ENCODE results near the gene MYLK2.
"Not testable (repeated sequence)": the region's sequence is repeated elsewhere in the genome, so short reads cannot be mapped to it uniquely, and the experiment has no call there.

MYLK2 gene

DNA sequence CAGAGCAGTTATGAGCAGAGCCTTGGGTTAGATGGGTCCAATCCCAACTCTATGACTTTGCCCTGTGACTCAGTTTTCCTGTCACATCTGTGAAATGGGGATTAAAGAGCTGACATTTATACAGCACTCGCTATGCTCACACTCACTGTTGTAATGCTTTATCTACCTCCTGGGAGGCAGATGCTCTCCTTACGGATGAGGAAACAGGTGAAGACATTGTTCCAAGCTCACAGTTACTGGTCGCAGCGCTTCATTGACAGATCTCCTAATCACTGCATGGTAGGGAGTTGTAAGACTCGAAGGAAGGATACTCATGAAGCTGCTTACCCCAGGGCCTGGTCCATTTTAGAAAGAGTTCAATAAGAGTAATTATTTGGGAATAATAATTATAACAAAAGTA, 2.9 kb upstream of the MYLK2 start:
- no peak for DNase-seq

- no peak for DNase-seq
These were observed 1.7 kb upstream of the MYLK2 start for GRCh38 chr20:31817461-31817860.

DNA sequence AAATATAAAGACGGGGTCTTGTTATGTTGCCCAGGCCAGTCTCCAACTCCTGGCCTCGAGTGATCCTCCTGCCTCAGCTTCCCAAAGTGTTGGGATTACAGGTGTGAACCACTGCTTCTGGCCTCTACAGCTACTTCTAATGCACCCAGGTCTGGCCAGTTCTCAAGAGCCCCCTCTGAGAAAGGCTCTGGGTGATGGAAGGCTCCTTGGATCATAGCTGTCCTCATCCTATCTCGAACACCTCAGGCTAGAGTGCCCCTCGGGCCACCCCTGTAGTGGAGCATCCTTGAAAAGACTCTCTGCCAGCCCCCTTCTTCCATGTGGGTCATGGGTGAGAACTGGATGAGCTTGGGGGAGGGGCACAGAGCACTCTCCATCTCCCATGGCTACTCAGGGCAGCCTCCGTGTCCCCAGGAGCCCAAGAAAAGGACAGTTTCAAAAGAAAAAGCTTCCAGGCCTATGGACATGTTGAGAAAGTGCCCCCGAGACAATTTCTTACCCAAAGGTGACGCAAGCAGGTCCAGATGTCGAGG, 714 bp upstream of the MYLK2 start:
- DNase-seq: no peak

DNA sequence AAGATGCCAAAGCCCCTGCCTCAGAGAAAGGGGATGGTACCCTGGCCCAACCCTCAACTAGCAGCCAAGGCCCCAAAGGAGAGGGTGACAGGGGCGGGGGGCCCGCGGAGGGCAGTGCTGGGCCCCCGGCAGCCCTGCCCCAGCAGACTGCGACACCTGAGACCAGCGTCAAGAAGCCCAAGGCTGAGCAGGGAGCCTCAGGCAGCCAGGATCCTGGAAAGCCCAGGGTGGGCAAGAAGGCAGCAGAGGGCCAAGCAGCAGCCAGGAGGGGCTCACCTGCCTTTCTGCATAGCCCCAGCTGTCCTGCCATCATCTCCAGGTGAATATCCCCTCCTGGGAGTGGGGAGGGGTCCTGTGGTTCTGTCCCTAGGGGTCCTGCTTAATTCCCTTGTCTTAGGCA, 1.1 kb downstream of the MYLK2 start:
- DNase-seq: no peak

DNA sequence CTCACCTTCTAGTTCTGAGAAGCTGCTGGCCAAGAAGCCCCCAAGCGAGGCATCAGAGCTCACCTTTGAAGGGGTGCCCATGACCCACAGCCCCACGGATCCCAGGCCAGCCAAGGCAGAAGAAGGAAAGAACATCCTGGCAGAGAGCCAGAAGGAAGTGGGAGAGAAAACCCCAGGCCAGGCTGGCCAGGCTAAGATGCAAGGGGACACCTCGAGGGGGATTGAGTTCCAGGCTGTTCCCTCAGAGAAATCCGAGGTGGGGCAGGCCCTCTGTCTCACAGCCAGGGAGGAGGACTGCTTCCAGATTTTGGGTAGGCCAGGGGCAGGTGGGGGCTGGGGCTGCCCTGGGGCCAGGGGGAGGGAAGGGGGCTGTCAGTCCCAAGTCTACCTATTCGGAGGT, 2.3 kb downstream of the MYLK2 start:
- no peak for DNase-seq

DNA sequence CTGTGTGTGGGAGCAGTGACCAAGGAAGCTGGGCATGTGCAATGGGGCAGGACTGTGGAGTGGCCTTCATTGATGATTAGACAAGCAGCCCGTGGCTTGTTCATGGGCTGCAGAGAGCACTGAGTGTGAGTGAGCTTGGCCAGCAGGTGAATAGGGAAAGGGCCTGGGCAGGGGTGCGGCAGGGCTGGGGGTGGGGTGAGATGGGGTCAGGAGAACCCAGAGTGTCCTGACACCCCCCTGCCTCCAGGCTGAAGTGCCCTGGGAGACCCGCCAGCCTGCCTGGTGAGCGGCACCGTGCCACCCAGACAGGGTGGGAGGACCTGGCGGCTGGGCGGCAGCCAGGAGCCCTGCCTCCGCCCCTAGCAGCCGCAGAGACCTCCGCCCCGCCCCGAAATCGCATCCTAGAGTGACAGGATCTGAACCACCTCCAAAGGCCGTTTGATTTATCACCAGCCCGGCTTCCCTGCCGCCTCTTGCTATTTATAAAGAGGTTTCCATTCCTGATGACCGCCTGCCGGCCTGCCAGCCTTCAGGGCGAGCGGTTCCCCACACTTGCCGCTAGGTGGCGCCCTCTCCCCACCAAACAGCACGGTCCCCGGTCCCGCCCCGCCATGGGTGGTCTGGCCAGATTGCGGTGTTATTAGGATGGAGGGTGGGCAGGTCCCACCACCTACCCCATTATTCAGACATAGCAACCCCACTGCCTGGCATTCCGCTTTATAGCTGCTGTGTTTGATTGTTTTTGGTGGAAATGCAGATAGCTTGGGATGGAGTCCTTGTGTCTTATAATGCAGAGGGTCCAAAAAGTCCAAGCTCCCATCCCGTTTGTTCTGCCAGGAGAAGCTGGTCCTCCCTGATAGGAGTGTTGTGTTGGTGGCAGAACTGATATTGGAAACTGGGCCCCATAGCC, 3.5 kb downstream of the MYLK2 start:
- peak; percentile 86 to 88 for DNase-seq

- DNase-seq: no peak
These were observed 4.4 kb downstream of the MYLK2 start for GRCh38 chr20:31823360-31824124.

GRCh38 chr20:31824125-31824485, 4.9 kb downstream of the MYLK2 start:
- DNase-seq: no peak

DNA sequence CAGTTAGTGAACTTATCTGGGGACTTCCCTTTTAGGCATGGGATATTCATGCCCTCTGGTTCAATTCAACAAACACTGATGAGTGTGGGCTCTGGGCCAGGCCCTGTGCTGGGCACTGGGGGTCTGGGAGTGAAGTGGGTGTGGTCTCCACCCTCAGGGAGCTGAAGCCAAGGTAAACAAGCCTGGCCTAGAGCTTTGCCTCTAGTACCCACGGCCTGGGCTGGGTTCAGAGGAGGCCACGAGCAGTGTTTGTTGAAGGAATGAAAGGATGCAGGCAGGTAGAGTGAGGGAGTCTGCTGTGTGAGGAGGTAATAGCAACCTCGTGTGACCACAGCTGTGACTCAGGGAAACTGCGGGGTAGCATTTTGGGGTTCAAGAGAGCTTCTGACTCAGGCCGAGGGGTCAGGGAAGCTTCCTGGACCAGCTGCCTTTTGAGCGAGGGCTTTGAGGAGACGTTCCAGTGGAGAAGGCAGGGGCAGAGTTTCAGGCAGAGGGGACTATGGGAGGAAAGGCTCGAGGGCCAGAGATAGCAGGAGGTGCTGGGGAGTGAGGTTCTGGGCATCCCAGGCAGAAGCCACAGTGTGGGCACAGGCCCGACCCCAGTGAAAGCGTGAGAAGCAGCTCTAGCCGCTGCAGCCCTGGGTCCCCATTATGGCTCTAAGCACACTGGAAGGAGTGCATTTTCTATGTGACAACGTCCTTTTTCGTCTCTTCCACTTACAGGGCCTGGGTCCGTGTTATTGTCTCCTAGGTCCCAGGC, 5.6 kb downstream of the MYLK2 start:
- DNase-seq: no peak

DNA sequence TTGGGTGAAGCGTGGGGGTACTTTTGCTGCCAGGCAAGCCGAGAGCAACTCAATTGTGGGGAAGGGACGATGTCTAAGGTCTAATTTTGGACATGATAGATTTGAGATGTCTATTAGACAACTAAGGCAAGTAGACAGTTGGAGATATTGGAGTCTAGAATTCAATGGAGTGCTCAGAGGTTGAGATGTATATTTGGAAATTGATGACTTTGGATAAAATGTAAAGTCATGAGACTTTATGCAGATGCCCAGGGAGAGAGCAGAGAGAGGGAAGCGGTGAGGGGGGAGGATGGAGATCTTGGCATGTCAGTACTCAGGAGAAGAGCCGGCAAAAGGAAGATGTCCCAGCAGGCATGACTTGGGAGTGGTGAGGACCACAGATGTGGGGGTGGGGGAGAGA, 6.9 kb downstream of the MYLK2 start:
- no peak for DNase-seq

GRCh38 chr20:31827059-31827458, 7.9 kb downstream of the MYLK2 start:
- no peak for DNase-seq

DNA sequence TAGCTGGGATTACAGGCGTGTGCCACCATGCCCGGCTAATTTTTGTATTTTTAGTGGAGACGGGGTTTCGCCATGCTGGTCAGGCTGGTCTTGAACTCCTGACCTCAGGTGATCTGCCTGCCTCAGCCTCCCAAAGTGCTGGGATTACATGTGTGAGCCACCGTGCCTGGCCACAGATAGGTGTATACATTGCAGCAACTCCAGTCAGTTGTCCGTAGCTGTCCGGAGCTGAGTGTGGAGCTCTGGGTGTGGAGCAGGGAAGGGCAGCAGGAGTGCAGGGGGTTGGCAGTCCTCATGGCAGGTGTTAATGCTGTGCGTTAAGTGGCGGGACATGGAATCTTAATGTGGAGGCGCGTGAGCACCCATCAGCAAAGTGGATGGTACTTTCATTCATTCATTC, 8.9 kb downstream of the MYLK2 start:
- not testable (repeated sequence) for DNase-seq

- no peak for DNase-seq
These were observed 10.6 kb downstream of the MYLK2 start for GRCh38 chr20:31829731-31830130.

GRCh38 chr20:31830406-31830981, 11.3 kb downstream of the MYLK2 start:
- no peak for DNase-seq

- no peak for DNase-seq
These were observed 12.1 kb downstream of the MYLK2 start for GRCh38 chr20:31831211-31831610.

DNA sequence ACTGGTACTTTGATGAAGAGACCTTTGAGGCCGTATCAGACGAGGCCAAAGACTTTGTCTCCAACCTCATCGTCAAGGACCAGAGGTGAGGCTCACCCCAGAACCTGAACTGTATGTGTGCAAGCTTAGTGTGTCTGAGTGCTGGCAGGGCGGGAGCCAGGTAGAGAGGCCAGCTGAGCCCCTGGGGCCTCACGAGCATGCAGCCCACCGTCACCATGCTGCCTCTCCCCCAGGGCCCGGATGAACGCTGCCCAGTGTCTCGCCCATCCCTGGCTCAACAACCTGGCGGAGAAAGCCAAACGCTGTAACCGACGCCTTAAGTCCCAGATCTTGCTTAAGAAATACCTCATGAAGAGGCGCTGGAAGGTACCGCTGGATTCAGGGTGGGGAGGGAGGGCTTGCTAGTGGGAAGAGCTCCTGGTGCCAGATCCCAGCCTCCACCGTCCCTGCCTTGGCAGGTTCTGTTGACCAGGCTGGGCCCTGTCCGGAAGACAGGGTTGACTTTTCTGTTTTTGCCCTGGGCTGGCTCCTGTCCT, 12.7 kb downstream of the MYLK2 start:
- DNase-seq: no peak

- DNase-seq: peak; percentile 81 to 82
These were observed 14.2 kb downstream of the MYLK2 start for GRCh38 chr20:31833130-31833930.

- no peak for DNase-seq
These were observed 14.9 kb downstream of the MYLK2 start for GRCh38 chr20:31833931-31834521.

DNA sequence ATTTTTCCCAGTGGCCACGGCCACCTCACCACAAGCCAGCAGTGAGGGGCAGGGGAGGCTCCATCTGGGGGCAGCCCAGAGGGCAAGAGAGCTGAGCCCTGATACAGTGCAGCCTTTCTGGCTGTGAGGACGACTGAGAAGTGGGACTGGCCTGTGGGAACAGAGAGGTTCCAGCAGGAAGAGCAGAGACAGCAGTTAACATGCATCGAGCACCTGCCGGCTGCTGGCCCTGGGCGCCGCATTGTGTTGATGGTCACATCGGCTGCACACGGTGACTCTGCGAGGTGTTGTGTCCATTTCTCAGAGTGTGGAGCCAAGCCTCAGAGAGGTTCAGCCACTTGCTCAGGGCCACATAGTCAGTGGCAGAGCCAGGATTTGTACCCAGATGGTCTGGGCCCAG, 16.4 kb downstream of the MYLK2 start:
- DNase-seq: no peak

DNA sequence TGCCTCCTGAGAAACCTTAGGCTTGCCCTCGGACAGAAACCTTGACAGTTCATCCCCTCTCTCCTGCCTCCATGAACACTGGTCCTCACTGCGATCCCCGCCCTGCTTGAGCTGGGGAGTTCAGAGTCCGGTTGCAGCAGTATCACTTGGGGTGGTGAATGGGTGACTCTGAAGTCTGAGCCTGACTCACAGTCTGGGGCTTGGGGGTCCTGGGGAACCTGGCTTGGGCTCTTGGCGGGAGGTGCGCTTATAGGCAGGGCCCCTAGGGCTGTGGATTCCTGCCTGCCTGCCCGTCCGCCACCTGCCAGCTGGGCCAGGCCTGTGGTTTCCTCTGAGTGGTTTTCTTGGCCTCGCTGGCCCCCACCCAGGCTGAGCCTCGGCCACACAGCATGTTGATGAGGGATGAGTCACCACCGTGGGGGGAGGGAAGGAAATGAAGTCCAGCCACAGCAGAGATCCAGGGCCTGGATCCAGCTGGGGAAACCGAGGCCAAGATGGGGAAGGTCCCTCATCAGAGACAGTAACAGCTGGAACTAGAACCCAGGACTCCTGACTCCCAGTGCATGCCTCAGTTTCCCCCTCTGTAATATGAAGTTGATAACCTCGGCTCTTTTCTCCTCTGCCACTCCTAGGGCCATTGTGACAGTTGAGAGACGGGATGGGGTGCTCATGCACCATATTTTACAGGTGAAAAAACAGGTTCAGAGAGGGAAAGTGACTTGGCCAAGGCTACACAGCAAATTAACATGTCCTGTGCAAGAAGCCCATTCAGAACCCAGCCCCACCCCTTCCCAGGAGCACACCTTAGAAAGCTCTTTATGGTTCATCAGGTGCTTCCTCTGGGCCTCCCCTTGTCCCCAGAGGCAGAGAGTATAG, 17.1 kb downstream of the MYLK2 start:
- peak; percentile 41 to 43 for DNase-seq

Measured in activated T-cell treated with anti-CD3 and anti-CD28 coated beads, Interleukin-2, amount 50 U/mL, for 48 hours (primary cell).